NCI-H146 (cell line): ENCODE results near the gene GDF10.

Experiments used
- DNase-seq: peaks from one replicate; lab custom pipeline; 2025; lab: John Stamatoyannopoulos, UW

Gene GDF10

GRCh38 chr10:47294501-47294900 is 5.5 kb upstream of the GDF10 start:
- DNase-seq = no peak

DNA sequence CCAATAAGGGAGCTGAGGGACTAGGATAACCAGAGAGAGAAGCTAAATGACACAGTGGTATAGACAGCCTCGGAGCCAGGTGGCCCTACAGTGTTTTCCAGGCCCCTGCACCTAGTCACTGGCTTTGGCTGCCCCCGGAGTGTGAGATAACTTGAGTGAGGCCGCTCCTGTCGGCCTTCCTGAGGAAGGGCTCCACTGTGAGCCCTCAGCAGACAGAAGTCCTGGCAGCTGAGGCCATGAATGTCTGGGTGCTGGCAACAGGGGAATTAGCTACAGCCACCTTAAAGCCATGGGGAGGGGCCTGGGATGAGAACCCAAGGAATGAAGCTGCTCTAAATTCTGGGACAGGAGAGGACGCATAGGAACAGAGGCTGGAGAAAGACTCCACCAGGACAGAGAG is 4.6 kb upstream of the GDF10 start:
- DNase-seq = no peak

GRCh38 chr10:47296156-47296894 is 3.7 kb upstream of the GDF10 start:
- DNase-seq = no peak

GRCh38 chr10:47296941-47297340 is 3.1 kb upstream of the GDF10 start:
- no peak for DNase-seq

GRCh38 chr10:47297866-47298540 is 2.0 kb upstream of the GDF10 start:
- DNase-seq = no peak

GRCh38 chr10:47298715-47299114 is 1.3 kb upstream of the GDF10 start:
- DNase-seq = no peak

DNA sequence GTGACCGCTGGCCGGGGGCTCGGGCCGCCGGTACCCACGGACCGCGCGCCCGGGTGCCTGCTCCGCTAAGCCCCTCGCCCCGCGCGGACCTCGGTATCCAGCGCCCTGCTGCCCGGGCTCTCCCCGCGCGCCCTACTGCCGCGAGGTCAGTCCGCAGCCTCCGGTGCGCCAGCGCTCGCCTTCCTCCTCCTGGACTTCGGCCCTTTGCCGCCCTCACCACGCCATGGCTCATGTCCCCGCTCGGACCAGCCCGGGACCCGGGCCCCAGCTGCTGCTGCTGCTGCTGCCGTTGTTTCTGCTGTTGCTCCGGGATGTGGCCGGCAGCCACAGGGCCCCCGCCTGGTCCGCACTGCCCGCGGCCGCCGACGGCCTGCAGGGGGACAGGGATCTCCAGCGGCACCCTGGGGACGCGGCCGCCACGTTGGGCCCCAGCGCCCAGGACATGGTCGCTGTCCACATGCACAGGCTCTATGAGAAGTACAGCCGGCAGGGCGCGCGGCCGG is 483 bp downstream of the GDF10 start:
- DNase-seq = no peak

- no peak for DNase-seq
These were observed 1.8 kb downstream of the GDF10 start for GRCh38 chr10:47301833-47302232.

DNA sequence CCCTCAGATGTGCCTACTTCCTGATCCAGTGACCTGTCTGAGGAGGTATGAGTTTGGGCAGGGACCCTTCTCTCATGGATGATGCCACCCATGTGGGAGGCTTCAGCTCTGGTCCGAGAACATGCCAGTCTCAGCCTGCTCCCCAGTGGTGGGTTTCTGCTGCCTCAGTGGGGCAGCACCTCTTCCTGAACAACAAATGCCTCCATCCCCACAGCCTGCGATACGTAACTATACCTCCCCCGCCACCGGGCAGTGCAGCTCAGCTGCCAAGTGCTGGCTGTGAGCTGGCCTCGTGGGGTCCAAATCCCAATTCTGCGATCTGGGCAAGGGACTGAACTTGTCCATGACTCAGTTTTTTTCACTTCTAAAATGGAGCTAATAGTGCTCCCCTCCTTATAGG is 3.1 kb downstream of the GDF10 start:
- no peak for DNase-seq

DNA sequence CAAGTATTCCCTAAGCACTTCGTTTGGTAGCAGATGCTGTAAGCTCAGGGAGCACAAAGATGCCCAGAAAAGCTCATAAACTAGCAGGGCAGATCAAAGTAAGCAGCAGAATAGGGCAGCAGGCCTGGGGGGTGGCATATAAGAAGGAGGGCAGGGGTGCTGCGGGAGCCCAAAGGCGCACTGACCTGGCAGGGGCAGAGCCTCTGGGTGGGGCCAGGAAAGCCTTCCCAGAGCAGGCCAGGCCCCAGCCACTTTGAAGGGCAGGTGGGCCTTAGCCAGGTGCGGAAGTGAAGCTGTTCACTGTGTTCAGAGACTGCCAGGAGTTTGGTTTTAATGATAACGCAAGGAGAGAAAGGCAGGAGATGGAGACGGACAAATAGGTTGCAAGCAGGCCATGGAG is 3.9 kb downstream of the GDF10 start:
- DNase-seq = no peak

GRCh38 chr10:47305566-47305965 is 5.6 kb downstream of the GDF10 start:
- no peak for DNase-seq

- no peak for DNase-seq
These were observed 6.6 kb downstream of the GDF10 start for GRCh38 chr10:47306387-47307210.

DNA sequence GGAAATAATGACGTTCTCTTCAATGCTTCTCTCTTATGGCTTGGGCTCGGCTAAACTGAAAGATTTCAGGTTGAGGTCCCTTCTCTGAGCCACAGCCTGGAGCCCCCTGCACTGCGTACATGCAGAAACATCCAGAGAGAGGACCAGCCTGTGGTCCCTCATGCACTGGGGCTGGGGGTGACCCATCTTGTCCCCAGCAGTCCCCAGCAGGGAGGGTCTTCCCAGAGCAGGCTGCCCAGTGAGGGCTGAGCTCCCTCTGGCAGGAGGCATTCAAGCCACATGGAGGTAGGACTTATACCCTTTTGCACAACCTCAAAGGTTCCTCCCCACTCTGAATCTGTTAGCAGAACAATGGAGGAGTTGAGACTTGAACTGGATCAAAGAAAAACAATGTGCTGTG is 7.4 kb downstream of the GDF10 start:
- no peak for DNase-seq

DNA sequence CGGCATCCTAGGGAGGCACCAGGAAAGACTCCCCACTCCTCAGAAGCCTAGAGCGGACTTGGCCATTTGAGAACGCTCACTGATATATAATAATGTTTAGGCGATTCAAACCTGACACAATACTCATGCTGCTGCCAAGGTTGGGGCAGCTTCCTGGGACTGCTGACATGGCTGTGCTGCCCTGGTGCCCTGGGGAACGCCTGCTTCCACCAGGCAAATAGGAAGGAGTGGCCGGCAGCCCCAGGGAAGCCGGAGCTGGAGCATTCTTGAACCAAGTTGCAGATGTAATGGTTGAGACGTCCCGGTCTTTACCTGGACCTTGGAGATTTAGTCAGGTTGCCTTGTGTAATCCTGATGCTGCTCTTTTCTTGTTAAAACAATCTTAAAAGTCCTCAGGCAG is 8.8 kb downstream of the GDF10 start:
- DNase-seq = no peak

DNA sequence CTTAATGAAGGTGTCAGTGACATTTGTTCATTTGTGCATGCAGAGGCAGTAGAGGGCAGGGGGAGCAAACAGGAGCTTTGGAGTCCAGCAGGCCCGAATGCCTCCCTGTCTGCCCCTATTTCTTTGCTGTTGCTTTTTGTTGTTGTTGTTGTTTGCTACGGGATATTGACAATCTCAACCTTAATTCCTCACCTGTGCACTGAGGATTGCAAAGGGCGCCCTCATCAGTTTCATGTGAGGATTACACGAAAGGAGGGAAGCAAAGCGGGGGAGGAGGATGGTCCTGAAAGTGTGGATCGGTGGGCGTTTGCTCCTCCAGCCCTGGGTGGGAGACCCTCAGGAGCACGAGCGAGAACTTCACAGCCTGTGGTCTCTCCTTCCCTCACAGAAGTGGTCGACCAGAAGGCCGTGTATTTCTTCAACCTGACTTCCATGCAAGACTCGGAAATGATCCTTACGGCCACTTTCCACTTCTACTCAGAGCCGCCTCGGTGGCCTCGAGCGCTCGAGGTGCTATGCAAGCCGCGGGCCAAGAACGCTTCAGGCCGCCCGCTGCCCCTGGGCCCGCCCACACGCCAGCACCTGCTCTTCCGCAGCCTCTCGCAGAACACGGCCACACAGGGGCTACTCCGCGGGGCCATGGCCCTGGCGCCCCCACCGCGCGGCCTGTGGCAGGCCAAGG is 9.6 kb downstream of the GDF10 start:
- DNase-seq = no peak

- no peak for DNase-seq
These were observed 10.1 kb downstream of the GDF10 start for GRCh38 chr10:47310090-47310505.

DNA sequence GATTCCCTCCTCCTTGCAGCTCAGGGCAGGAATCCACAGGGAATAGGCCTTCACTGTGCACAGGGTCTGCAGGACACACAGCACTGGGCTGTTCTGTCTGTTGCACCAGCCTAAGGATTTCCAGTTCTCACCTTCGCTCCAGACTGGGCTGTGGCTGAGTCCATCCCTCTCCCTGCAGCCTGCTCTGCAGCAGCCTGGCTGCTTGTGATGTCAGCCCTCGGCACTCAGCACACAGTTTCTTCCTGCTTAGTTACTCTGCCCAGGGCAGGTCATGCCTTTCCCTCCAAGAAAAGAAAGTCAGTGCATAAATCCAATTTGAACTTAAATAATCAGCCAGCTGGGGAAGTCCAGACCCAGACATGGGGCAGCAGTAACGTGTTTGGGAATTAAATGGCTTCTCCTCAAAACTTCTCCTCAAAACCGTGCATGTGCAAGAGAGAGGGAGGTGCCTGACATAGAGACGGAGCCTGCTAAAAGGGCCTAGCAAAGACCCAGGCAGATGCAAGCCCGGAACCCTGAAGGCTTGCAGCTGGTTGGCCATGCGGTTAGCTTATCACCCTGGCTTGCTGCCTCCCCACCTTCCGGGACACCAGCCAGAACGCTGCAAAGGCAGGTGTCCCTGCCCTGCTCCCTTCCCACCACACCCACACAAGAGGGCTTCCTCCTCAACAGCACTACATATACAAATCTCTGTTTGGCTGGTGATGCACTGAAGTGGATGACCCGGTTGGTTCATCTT is 11.4 kb downstream of the GDF10 start:
- DNase-seq = no peak

- peak; percentile 46 for DNase-seq
These were observed 12.1 kb downstream of the GDF10 start for GRCh38 chr10:47311932-47312662.

DNA sequence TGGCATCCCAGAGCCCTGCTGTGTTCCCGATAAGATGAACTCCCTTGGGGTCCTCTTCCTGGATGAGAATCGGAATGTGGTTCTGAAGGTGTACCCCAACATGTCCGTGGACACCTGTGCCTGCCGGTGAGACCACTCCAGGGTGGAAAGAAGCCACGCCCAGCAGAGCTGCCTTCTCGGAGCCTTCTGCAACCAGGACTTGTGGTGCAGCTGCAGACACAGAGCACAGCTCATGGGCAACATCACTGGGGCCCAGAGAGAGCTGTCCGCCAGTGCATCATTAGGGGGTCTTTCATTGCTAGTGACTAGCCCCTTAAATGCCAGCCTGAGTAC is 12.6 kb downstream of the GDF10 start:
- no peak for DNase-seq

GRCh38 chr10:47314416-47314970 is 14.5 kb downstream of the GDF10 start:
- DNase-seq = no peak

- no peak for DNase-seq
These were observed 15.4 kb downstream of the GDF10 start for GRCh38 chr10:47315421-47315820.
